GM23338 (cell line): ENCODE measurements around the gene ALPP. TPM values are rescaled to one million over a fixed set of nuclear protein-coding genes. Genes with fewer than 3 reads are reported as not detected.

Experiments
- ATAC-seq: fragments of 200-7000 bp; cut with Tn5 transposase; 3 replicates; pipeline ENCODE4 v1.9.1; 2020
- DNase-seq: peaks from one replicate; pipeline ENCODE4 v3.0.0-alpha.2; 2015; ENCODE audit warnings: low spot score
- H2AFZ ChIP-seq: fragments of 200-600 bp; sonication (generic); 2 replicates; pipeline ENCODE4 v1.8.0; 2016; ENCODE audit warnings: antibody characterized with exemption, mild to moderate bottlenecking, moderate library complexity
- H3F3A ChIP-seq: fragments of 200-600 bp; sonication (generic); replicated peaks from 2 replicates; pipeline ENCODE4 v1.8.0; 2017; ENCODE audit warnings: antibody characterized with exemption, mixed run types, low read depth
- H3K27ac ChIP-seq: fragments of 200-600 bp; sonication (generic); 2 replicates; pipeline ENCODE4 v1.6.1; 2016; ENCODE audit warnings: low read depth
- H3K27me3 ChIP-seq: fragments of 200-600 bp; sonication (generic); 2 replicates; pipeline ENCODE4 v1.8.0; 2016; ENCODE audit warnings: mild to moderate bottlenecking, mixed run types, moderate library complexity; ENCODE audit not compliant: insufficient read depth
- H3K36me3 ChIP-seq: fragments of 200-600 bp; sonication (generic); 2 replicates; pipeline ENCODE4 v1.8.0; 2016; ENCODE audit warnings: mild to moderate bottlenecking; ENCODE audit not compliant: insufficient read depth
- H3K4me1 ChIP-seq: fragments of 200-600 bp; sonication (generic); 2 replicates; pipeline ENCODE4 v1.8.0; 2016; ENCODE audit warnings: mild to moderate bottlenecking, moderate library complexity; ENCODE audit not compliant: insufficient read depth
- H3K4me2 ChIP-seq: fragments of 200-600 bp; sonication (generic); 2 replicates; pipeline ENCODE4 v1.7.1; 2017; ENCODE audit warnings: mixed run types
- H3K4me3 ChIP-seq: fragments of 200-600 bp; sonication (generic); 2 replicates; pipeline ENCODE4 v1.6.1; 2016; ENCODE audit warnings: mixed run types
- H3K79me2 ChIP-seq: fragments of 200-600 bp; sonication (generic); replicated peaks from 2 replicates; pipeline ENCODE4 v1.8.0; 2017; ENCODE audit warnings: mild to moderate bottlenecking; ENCODE audit not compliant: insufficient read depth
- H3K9me2 ChIP-seq: fragments of 200-600 bp; sonication (generic); 2 replicates; pipeline ENCODE4 v1.8.0; 2017; ENCODE audit not compliant: insufficient read depth
- H4K20me1 ChIP-seq: fragments of 200-600 bp; sonication (generic); replicated peaks from 2 replicates; pipeline ENCODE4 v1.8.0; 2017; ENCODE audit warnings: mild to moderate bottlenecking; ENCODE audit not compliant: insufficient read depth
- H3K27ac Mint-ChIP-seq: 2 replicates; pipeline ENCODE4 v1.8.0; 2020; ENCODE audit warnings: inconsistent platforms, mild to moderate bottlenecking, moderate library complexity, mixed read lengths
- H3K27me3 Mint-ChIP-seq: 3 replicates; pipeline ENCODE4 v1.8.0; 2022; ENCODE audit warnings: low read depth, mild to moderate bottlenecking, moderate library complexity, mixed read lengths, inconsistent platforms; ENCODE audit not compliant: insufficient read depth, poor library complexity
- H3K36me3 Mint-ChIP-seq: 3 replicates; pipeline ENCODE4 v1.8.0; 2021; ENCODE audit warnings: low read depth, mild to moderate bottlenecking, inconsistent platforms, moderate library complexity, mixed read lengths
- H3K4me1 Mint-ChIP-seq: 3 replicates; pipeline ENCODE4 v1.8.0; 2020; ENCODE audit warnings: mild to moderate bottlenecking, inconsistent platforms, mixed read lengths
- H3K4me3 Mint-ChIP-seq: 3 replicates; pipeline ENCODE4 v1.8.0; 2021; ENCODE audit warnings: moderate library complexity, mild to moderate bottlenecking, inconsistent platforms, mixed read lengths
- H3K9me3 Mint-ChIP-seq: 3 replicates; pipeline ENCODE4 v1.8.0; 2020; ENCODE audit warnings: moderate library complexity, mild to moderate bottlenecking, inconsistent platforms, mixed read lengths
- CREB1 ChIP-seq: fragments of 250-450 bp; sonication (Bioruptor Pico); IDR thresholded peaks from 2 replicates; pipeline ENCODE4 v1.5.0; 2020; ENCODE audit warnings: low read depth, mild to moderate bottlenecking, moderate library complexity
- CTCF ChIP-seq, 2 experiments: fragments of 200-600 bp in 1 of 2; sonication (generic) in 1 of 2; conservative IDR thresholded peaks; 2 replicates each; pipeline versions ENCODE4 v1.5.1 to v1.6.1; 2016 to 2017; ENCODE audit warnings: antibody characterized with exemption in 2 of 2, low read depth in 2 of 2, mild to moderate bottlenecking in 2 of 2, moderate library complexity in 1 of 2
- ETS1 ChIP-seq: IDR thresholded peaks from 2 replicates; pipeline ENCODE4 v1.6.1; 2016; ENCODE audit warnings: antibody characterized with exemption
- EZH2phosphoT487 ChIP-seq: fragments of 200-600 bp; sonication (generic); IDR thresholded peaks from one replicate; pipeline ENCODE4 v1.8.1; 2018; ENCODE audit warnings: antibody characterized with exemption; ENCODE audit not compliant: unreplicated experiment
- JUNB ChIP-seq: IDR thresholded peaks from one replicate; pipeline ENCODE4 v1.6.1; 2016; ENCODE audit warnings: antibody characterized with exemption; ENCODE audit not compliant: unreplicated experiment
- NANOG ChIP-seq: IDR thresholded peaks from 2 replicates; pipeline ENCODE4 v1.6.1; 2016; ENCODE audit warnings: antibody characterized with exemption, borderline replicate concordance
- REST ChIP-seq: IDR thresholded peaks from one replicate; pipeline ENCODE4 v1.6.1; 2018; ENCODE audit warnings: antibody characterized with exemption; ENCODE audit not compliant: unreplicated experiment
- ZNF114 ChIP-seq: fragments of 250-450 bp; sonication (Bioruptor Pico); IDR thresholded peaks from 2 replicates; pipeline ENCODE4 v1.5.0; 2020; ENCODE audit warnings: mild to moderate bottlenecking, moderate library complexity
- polyA plus RNA-seq: library from polyadenylated mRNA; unstranded; fragments of >200 nt; fragmentation: Nextera tagmentation; extraction: Ambion mirVana; gene quantifications from 2 replicates; pipeline ENCODE4 v1.2.1, GENCODE V29; 2016
- total RNA-seq: library from RNA; depleted of rRNA; stranded (reverse); fragments of >200 nt; shearing (Covaris generic); gene quantifications from 2 replicates; pipeline ENCODE4 v1.2.3, GENCODE V29; 2014

The ALPP gene
- total and polyA plus RNA-seq, 2 experiments from 2014 or later: 0.28 TPM; not detected in 1

GRCh38 chr2:232367591-232368233 is 10.8 kb upstream of the ALPP start:
- Histone ChIP-seq H3K9me2 (no peaks in the 10 kb centered on the region), H3F3A (no peaks in the 10 kb centered on the region), H3K4me1 (no peaks in the 10 kb centered on the region; the same call in 1 of the 2 replicates), H3K27ac (no peak overlapping the region), H3K27me3 (no peaks in the 10 kb centered on the region), H3K36me3 (no peaks in the 10 kb centered on the region), H2AFZ (peak overlapping the region; percentile 85; the same call in 1 of the 2 replicates), H4K20me1 (no peaks in the 10 kb centered on the region), H3K79me2 (no peaks in the 10 kb centered on the region), H3K4me2 (no peak overlapping the region), H3K4me3 (no peak overlapping the region)
- TF ChIP-seq ZNF114 (CRISPR knock-in tag) (no peak), CTCF (conservative IDR thresholded peaks at IDR 0.05; ENCODE audit: low read depth in 2 of 2) (peak; percentile 36 to 80), EZH2phosphoT487 (no peak), REST (no peak), ETS1 (no peak), NANOG (no peak), JUNB (no peak)
- DNase-seq (peak; percentile 77), ATAC-seq (peak; percentile 65)
- Mint-ChIP-seq H3K27ac (no peak overlapping the region), H3K36me3 (no peaks in the 10 kb centered on the region), H3K4me1 (peaks cover 25% of the 10 kb centered on the region), H3K4me3 (no peak overlapping the region), H3K27me3 (peaks cover 7% of the 10 kb centered on the region), H3K9me3 (no peaks in the 10 kb centered on the region; the same call in 2 of the 3 replicates)

GRCh38 chr2:232368311-232368731 is 10.2 kb upstream of the ALPP start:
- Mint-ChIP-seq H3K9me3 (no peaks in the 10 kb centered on the region; the same call in 2 of the 3 replicates), H3K4me1 (peaks cover 25% of the 10 kb centered on the region), H3K36me3 (no peaks in the 10 kb centered on the region), H3K27ac (no peak overlapping the region), H3K4me3 (no peak overlapping the region), H3K27me3 (peaks cover 7% of the 10 kb centered on the region)
- H3K4me2 ChIP-seq: no peak overlapping the region
- no peaks in the 10 kb centered on the region; the same call in 1 of the 2 replicates for H3K4me1 ChIP-seq
- no peaks in the 10 kb centered on the region for H3F3A ChIP-seq
- no peaks in the 10 kb centered on the region for H4K20me1 ChIP-seq
- H3K79me2 ChIP-seq: no peaks in the 10 kb centered on the region
- DNase-seq: peak; percentile 24
- peak; percentile 13 for ATAC-seq
- H3K27ac ChIP-seq: no peak overlapping the region
- H2AFZ ChIP-seq: peak overlapping the region; percentile 85; the same call in 1 of the 2 replicates
- no peaks in the 10 kb centered on the region for H3K36me3 ChIP-seq
- no peaks in the 10 kb centered on the region for H3K27me3 ChIP-seq
- no peaks in the 10 kb centered on the region for H3K9me2 ChIP-seq
- H3K4me3 ChIP-seq: no peak overlapping the region
- no peak for TF ChIP-seq ETS1
- no peak for TF ChIP-seq REST
- no peak for TF ChIP-seq CREB1 (CRISPR knock-in tag)
